IMR-90 (cell line): ENCODE results near the gene DSE. TPM values are rescaled to one million over a fixed set of nuclear protein-coding genes. Genes with fewer than 3 reads are reported as not detected.

Experiments
- ATAC-seq: fragments of 200-7000 bp; cut with Tn5 transposase; 2 replicates; pipeline ENCODE4 v1.9.1; 2020; ENCODE audit warnings: low read depth, mild to moderate bottlenecking, moderate library complexity
- BruUV-seq: library from RNA; stranded (reverse); fragments of 400-500 nt; replicated peaks from 2 replicates; lab custom pipeline; 2021; lab: Mats Ljungman, UMichigan
- CTCF ChIA-PET: fragments of 300-600 bp; formaldehyde crosslinking; extraction: SDS; loops from one replicate; lab custom pipeline; 2021; ENCODE audit warnings: antibody characterized with exemption; lab: Yijun Ruan, JAX
- POLR2A ChIA-PET: fragments of 300-600 bp; sonication (Branson Sonifier 250); formaldehyde crosslinking; loops from one replicate; lab custom pipeline; 2022; ENCODE audit warnings: antibody characterized with exemption; ENCODE audit not compliant: unreplicated experiment; lab: Charles Lee
- DNase-seq: peaks from one replicate; pipeline ENCODE4 v3.0.0; 2013
- H2AFZ ChIP-seq: replicated peaks from 2 replicates; pipeline ENCODE3; 2013; ENCODE audit warnings: low read length, mild to moderate bottlenecking; ENCODE audit not compliant: poor library complexity
- H2AK5ac ChIP-seq: 2 replicates; pipeline ENCODE4 v1.6.1; 2013; ENCODE audit warnings: low read depth, low read length, inconsistent platforms
- H2AK9ac ChIP-seq: replicated peaks from 2 replicates; pipeline ENCODE3; 2013; ENCODE audit warnings: mild to moderate bottlenecking, low read depth, low read length, moderate library complexity; ENCODE audit not compliant: poor library complexity
- H2BK120ac ChIP-seq: 2 replicates; pipeline ENCODE4 v1.6.1; 2013; ENCODE audit warnings: low read depth, low read length, inconsistent platforms
- H2BK15ac ChIP-seq: 3 replicates; pipeline ENCODE4 v1.6.1; 2013; ENCODE audit warnings: low read depth, low read length, inconsistent platforms
- H2BK20ac ChIP-seq: 2 replicates; pipeline ENCODE4 v1.6.1; 2013; ENCODE audit warnings: low read depth, mild to moderate bottlenecking, inconsistent platforms, low read length, moderate library complexity
- H2BK5ac ChIP-seq: 2 replicates; pipeline ENCODE4 v1.6.1; 2013; ENCODE audit warnings: mild to moderate bottlenecking, low read depth, low read length, inconsistent platforms; ENCODE audit not compliant: poor library complexity, severe bottlenecking
- H3K14ac ChIP-seq: replicated peaks from 2 replicates; pipeline ENCODE4 v1.6.1; 2013; ENCODE audit warnings: low read depth, low read length, inconsistent platforms
- H3K18ac ChIP-seq: 2 replicates; pipeline ENCODE4 v1.6.1; 2013; ENCODE audit warnings: low read depth, low read length, control low read depth
- H3K23ac ChIP-seq: 2 replicates; pipeline ENCODE4 v1.6.1; 2013; ENCODE audit warnings: low read depth, low read length, inconsistent platforms
- H3K27ac ChIP-seq: 2 replicates; pipeline ENCODE4 v1.5.1; 2013; ENCODE audit warnings: mild to moderate bottlenecking, control low read depth, low read length; ENCODE audit not compliant: insufficient read depth
- H3K27me3 ChIP-seq: 2 replicates; pipeline ENCODE4 v1.6.1; 2013; ENCODE audit warnings: low read length; ENCODE audit not compliant: control insufficient read depth, insufficient read depth
- H3K36me3 ChIP-seq: 2 replicates; pipeline ENCODE4 v1.6.1; 2013; ENCODE audit warnings: low read length, mixed read lengths; ENCODE audit not compliant: control insufficient read depth, insufficient read depth
- H3K4ac ChIP-seq: 2 replicates; pipeline ENCODE4 v1.6.1; 2013; ENCODE audit warnings: low read depth, low read length, inconsistent platforms
- H3K4me1 ChIP-seq: 2 replicates; pipeline ENCODE4 v1.6.1; 2013; ENCODE audit warnings: low read length, mixed read lengths; ENCODE audit not compliant: control insufficient read depth, insufficient read depth
- H3K4me2 ChIP-seq: 2 replicates; pipeline ENCODE4 v1.6.1; 2013; ENCODE audit warnings: low read depth, mild to moderate bottlenecking, control low read depth, low read length, moderate library complexity
- H3K4me3 ChIP-seq: 2 replicates; pipeline ENCODE4 v1.5.1; 2013; ENCODE audit warnings: low read depth, mild to moderate bottlenecking, control low read depth, low read length, moderate library complexity; ENCODE audit not compliant: insufficient read depth
- H3K56ac ChIP-seq: 2 replicates; pipeline ENCODE4 v1.6.1; 2013; ENCODE audit warnings: low read length, inconsistent platforms; ENCODE audit not compliant: insufficient read depth; ENCODE audit errors: extremely low read depth
- H3K79me1 ChIP-seq, 2 experiments: 2 replicates each; pipeline ENCODE4 v1.6.1; 2013; ENCODE audit warnings: low read length in 2 of 2, inconsistent platforms in 1 of 2, low read depth in 1 of 2
- H3K9ac ChIP-seq: 2 replicates; pipeline ENCODE4 v1.6.1; 2013; ENCODE audit warnings: low read depth, low read length, control low read depth
- H3K9me1 ChIP-seq: 2 replicates; pipeline ENCODE4 v1.6.1; 2013; ENCODE audit warnings: low read length, inconsistent platforms; ENCODE audit not compliant: insufficient read depth
- H3K9me3 ChIP-seq: 2 replicates; pipeline ENCODE4 v1.6.1; 2013; ENCODE audit warnings: low read length; ENCODE audit not compliant: control insufficient read depth, insufficient read depth
- H4K20me1 ChIP-seq: 2 replicates; pipeline ENCODE4 v1.6.1; 2013; ENCODE audit warnings: low read length, inconsistent platforms; ENCODE audit not compliant: insufficient read depth
- H4K5ac ChIP-seq: 2 replicates; pipeline ENCODE4 v1.6.1; 2013; ENCODE audit warnings: mild to moderate bottlenecking, low read depth, low read length, control low read depth
- H4K8ac ChIP-seq, 2 experiments: 2 replicates each; pipeline ENCODE4 v1.6.1; 2013; ENCODE audit warnings: low read depth in 2 of 2, low read length in 2 of 2, control low read depth in 1 of 2, inconsistent platforms in 1 of 2
- H4K91ac ChIP-seq: 2 replicates; pipeline ENCODE4 v1.6.1; 2013; ENCODE audit warnings: low read depth, low read length, inconsistent platforms; ENCODE audit not compliant: insufficient read depth
- BHLHE40 ChIP-seq: fragments of 150-350 bp; IDR thresholded peaks from 2 replicates; pipeline ENCODE4 v1.6.1; 2016; ENCODE audit warnings: mild to moderate bottlenecking, low read depth, low read length
- CEBPB ChIP-seq: IDR thresholded peaks from 2 replicates; pipeline ENCODE4 v1.6.1; 2012; ENCODE audit warnings: low read depth, low read length, improper control_type of control experiment
- CHD1 ChIP-seq: IDR thresholded peaks from 2 replicates; pipeline ENCODE4 v1.6.1; 2012; ENCODE audit warnings: low read depth, low read length, improper control_type of control experiment
- FOS ChIP-seq: fragments of 150-350 bp; IDR thresholded peaks from 2 replicates; pipeline ENCODE4 v1.6.1; 2016; ENCODE audit warnings: low read depth, low read length
- MAFK ChIP-seq: IDR thresholded peaks from 2 replicates; pipeline ENCODE4 v1.6.1; 2012; ENCODE audit warnings: low read depth, low read length, improper control_type of control experiment
- MAZ ChIP-seq: IDR thresholded peaks from 2 replicates; pipeline ENCODE4 v1.6.1; 2012; ENCODE audit warnings: low read depth, mild to moderate bottlenecking, low read length, improper control_type of control experiment, moderate library complexity, borderline replicate concordance
- MXI1 ChIP-seq: IDR thresholded peaks from 2 replicates; pipeline ENCODE4 v1.6.1; 2012; ENCODE audit warnings: low read depth, mild to moderate bottlenecking, low read length, moderate library complexity, borderline replicate concordance
- NFE2L2 ChIP-seq: fragments of 150-350 bp; IDR thresholded peaks from 2 replicates; pipeline ENCODE4 v1.6.1; 2016; ENCODE audit warnings: low read depth, mild to moderate bottlenecking, low read length
- POLR2A ChIP-seq: IDR thresholded peaks from 2 replicates; pipeline ENCODE4 v1.6.1; 2012; ENCODE audit warnings: mild to moderate bottlenecking, low read depth, low read length
- RAD21 ChIP-seq: IDR thresholded peaks from 2 replicates; pipeline ENCODE4 v1.6.1; 2012; ENCODE audit warnings: low read length, improper control_type of control experiment
- RCOR1 ChIP-seq: IDR thresholded peaks from 2 replicates; pipeline ENCODE4 v1.6.1; 2012; ENCODE audit warnings: mild to moderate bottlenecking, low read length, improper control_type of control experiment; ENCODE audit not compliant: insufficient replicate concordance
- RFX5 ChIP-seq: IDR thresholded peaks from 2 replicates; pipeline ENCODE4 v1.8.0; 2012; ENCODE audit warnings: low read depth, mild to moderate bottlenecking, low read length, moderate library complexity
- SMC3 ChIP-seq: fragments of 150-350 bp; IDR thresholded peaks from 2 replicates; pipeline ENCODE4 v1.6.1; 2016; ENCODE audit warnings: low read depth, mild to moderate bottlenecking, antibody characterized with exemption, low read length, moderate library complexity
- WGBS, 2 experiments: methylation state at CpG; one replicate each; pipeline versions ENCODE4 v1.1.5 to v1.1.7; 2013; ENCODE audit warnings: missing lambda C conversion rate in 2 of 2; ENCODE audit not compliant: insufficient read length in 1 of 2; ENCODE audit errors: extremely low coverage in 2 of 2; 5-methylcytosine and 5-hydroxymethylcytosine counted together
- dilution Hi-C: fragments of 300-500 bp; cut with HindIII; formaldehyde crosslinking; loops from one replicate; pipeline ENCODE4 v1.14.3; 2018; ENCODE audit warnings: low sequenced_read_pairs; ENCODE audit not compliant: unreplicated experiment
- in situ Hi-C: fragments of 300-500 bp; cut with MboI; formaldehyde crosslinking; loops from 3 replicates; pipeline ENCODE4 v1.14.3; 2019; ENCODE audit warnings: low sequenced_read_pairs, inconsistent platforms, mixed read lengths
- intact Hi-C: fragments of 100-400 bp; cut with micrococcal nuclease; formaldehyde crosslinking; loops from 2 replicates; pipeline ENCODE4 v1.10.0; 2022
- polyA plus RNA-seq, 3 experiments: library from polyadenylated mRNA; depleted of rRNA; stranded (reverse); fragments of >200 nt; gene quantifications; 2 replicates each; pipeline ENCODE4 v1.2.3, GENCODE V29; 2012; ENCODE audit warnings: low replicate concordance in 1 of 3
- total RNA-seq: library from RNA; depleted of rRNA; stranded (reverse); fragments of >200 nt; gene quantifications from 2 replicates; pipeline ENCODE4 v1.2.3, GENCODE V29; 2012
- TF ChIP-seq, protein P1 (sequence below): fragments of 150-350 bp; IDR thresholded peaks from 2 replicates; pipeline ENCODE4 v1.6.1; 2016; ENCODE audit warnings: low read depth, mild to moderate bottlenecking, low read length, moderate library complexity, borderline replicate concordance
- TF ChIP-seq, protein P2 (sequence below): conservative IDR thresholded peaks from 2 replicates; pipeline ENCODE4 v1.5.1; 2012; ENCODE audit warnings: mild to moderate bottlenecking, low read depth, low read length, improper control_type of control experiment

Gene DSE
- total and polyA plus RNA-seq, 2 of the 4 experiments (the other 2 are of a cell fraction), result 48.0 to 154 TPM

GRCh38 chr6:116444575-116444974 lies 73.8 kb downstream of the DSE start:
- CTCF ChIA-PET, result interaction anchor here (0.7 to 2.2 kb wide), 4 partner anchors 25 to 176 kb away, joined by 3 to 7 read pairs (median 6); no protein-coding TSS in a partner anchor
- ATAC-seq (no peak), DNase-seq (no peak)
- Histone ChIP-seq H2AFZ (no peak overlapping the region), H2AK5ac (peak overlapping the region; percentile 67; the same call in 1 of the 2 replicates), H3K27ac (no peak overlapping the region), H2AK9ac (no peak overlapping the region), H2BK15ac (peak overlapping the region; percentile 84; the same call in 2 of the 3 replicates), H4K20me1 (peaks cover 3% of the 10 kb centered on the region; the same call in 1 of the 2 replicates), H3K4ac (peak overlapping the region; percentile 39), H3K9me1 (peaks cover 16% of the 10 kb centered on the region), H3K14ac (peak overlapping the region; percentile 24; the same call in 1 of the 2 replicates), H3K79me1 (peaks cover 5 to 16% of the 10 kb centered on the region in 2 experiments; a peak in 3 of 4 replicates), H4K91ac (peak overlapping the region; percentile 43; the same call in 1 of the 2 replicates), H3K9ac (no peak overlapping the region), H3K36me3 (no peaks in the 10 kb centered on the region; the same call in 1 of the 2 replicates), H3K23ac (peak overlapping the region; percentile 72), H3K4me3 (no peak overlapping the region), H2BK5ac (peak overlapping the region; percentile 49), H4K5ac (0 out of 2 replicates have a peak overlapping the region, but pooled peaks have one; percentile 15), H3K4me2 (no peak overlapping the region), H3K56ac (no peak overlapping the region), H2BK120ac (peak overlapping the region; percentile 64), H3K4me1 (peaks cover 12% of the 10 kb centered on the region), H3K27me3 (no peaks in the 10 kb centered on the region), H4K8ac (peak overlapping the region; percentile 17 to 30; a peak in 2 of 4 replicates), H2BK20ac (peak overlapping the region; percentile 49; the same call in 1 of the 2 replicates), H3K18ac (peak overlapping the region; percentile 20; the same call in 1 of the 2 replicates), H3K9me3 (no peaks in the 10 kb centered on the region)
- POLR2A ChIA-PET, result no interaction called here
- intact Hi-C loops (loop anchor here (2.0 to 5.0 kb wide), 2 partner anchors 88 to 157 kb away; no protein-coding TSS in a partner anchor), in situ Hi-C loops (loop anchor here (25.0 kb wide), 1 partner anchor 157 kb away; the partner anchor contains the start of gene TSPYL1), dilution Hi-C loops (no loop called here)
- WGBS, 2 experiments, result no CpG with 5 or more reads among the region's 1 CpG
- BruUV-seq, result no TSS peak
- TF ChIP-seq RFX5 (no peak), SMC3 (no peak), RAD21 (no peak), MAZ (no peak), MAFK (no peak), POLR2A (no peak), CHD1 (no peak), FOS (no peak), MXI1 (no peak), RCOR1 (no peak), BHLHE40 (no peak), CEBPB (no peak), NFE2L2 (no peak)
- TF ChIP-seq, protein P1, sequence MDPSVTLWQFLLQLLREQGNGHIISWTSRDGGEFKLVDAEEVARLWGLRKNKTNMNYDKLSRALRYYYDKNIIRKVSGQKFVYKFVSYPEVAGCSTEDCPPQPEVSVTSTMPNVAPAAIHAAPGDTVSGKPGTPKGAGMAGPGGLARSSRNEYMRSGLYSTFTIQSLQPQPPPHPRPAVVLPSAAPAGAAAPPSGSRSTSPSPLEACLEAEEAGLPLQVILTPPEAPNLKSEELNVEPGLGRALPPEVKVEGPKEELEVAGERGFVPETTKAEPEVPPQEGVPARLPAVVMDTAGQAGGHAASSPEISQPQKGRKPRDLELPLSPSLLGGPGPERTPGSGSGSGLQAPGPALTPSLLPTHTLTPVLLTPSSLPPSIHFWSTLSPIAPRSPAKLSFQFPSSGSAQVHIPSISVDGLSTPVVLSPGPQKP, result no peak
- TF ChIP-seq, protein P2, sequence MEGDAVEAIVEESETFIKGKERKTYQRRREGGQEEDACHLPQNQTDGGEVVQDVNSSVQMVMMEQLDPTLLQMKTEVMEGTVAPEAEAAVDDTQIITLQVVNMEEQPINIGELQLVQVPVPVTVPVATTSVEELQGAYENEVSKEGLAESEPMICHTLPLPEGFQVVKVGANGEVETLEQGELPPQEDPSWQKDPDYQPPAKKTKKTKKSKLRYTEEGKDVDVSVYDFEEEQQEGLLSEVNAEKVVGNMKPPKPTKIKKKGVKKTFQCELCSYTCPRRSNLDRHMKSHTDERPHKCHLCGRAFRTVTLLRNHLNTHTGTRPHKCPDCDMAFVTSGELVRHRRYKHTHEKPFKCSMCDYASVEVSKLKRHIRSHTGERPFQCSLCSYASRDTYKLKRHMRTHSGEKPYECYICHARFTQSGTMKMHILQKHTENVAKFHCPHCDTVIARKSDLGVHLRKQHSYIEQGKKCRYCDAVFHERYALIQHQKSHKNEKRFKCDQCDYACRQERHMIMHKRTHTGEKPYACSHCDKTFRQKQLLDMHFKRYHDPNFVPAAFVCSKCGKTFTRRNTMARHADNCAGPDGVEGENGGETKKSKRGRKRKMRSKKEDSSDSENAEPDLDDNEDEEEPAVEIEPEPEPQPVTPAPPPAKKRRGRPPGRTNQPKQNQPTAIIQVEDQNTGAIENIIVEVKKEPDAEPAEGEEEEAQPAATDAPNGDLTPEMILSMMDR, result no peak
